NCI-H510A treated with DMSO at 0.1 percent for 48 hours (cell line): ENCODE data around the gene FYB2.
"Not testable (repeated sequence)": the region's sequence is repeated elsewhere in the genome, so short reads cannot be mapped to it uniquely, and the experiment has no call there.

ENCODE experiments used
- DNase-seq: peaks from one replicate; lab custom pipeline; 2025; lab: John Stamatoyannopoulos, UW

FYB2 gene

GRCh38 chr1:56797065-56797685, 22.0 kb downstream of the FYB2 start:
- DNase-seq, result no peak

GRCh38 chr1:56795870-56796269, 23.3 kb downstream of the FYB2 start:
- no peak for DNase-seq

- DNase-seq, result no peak
Measured at GRCh38 chr1:56790036-56790435, 29.2 kb downstream of the FYB2 start.

- DNase-seq, result peak; percentile 22
Measured at GRCh38 chr1:56788588-56788987, 30.6 kb downstream of the FYB2 start.

- peak; percentile 40 for DNase-seq
Measured at GRCh38 chr1:56788102-56788501, 31.1 kb downstream of the FYB2 start.

- no peak for DNase-seq
Measured at GRCh38 chr1:56787330-56787729, 31.9 kb downstream of the FYB2 start.

GRCh38 chr1:56782773-56783172, 36.4 kb downstream of the FYB2 start:
- DNase-seq, result no peak

- peak; percentile 48 for DNase-seq
Measured at GRCh38 chr1:56780826-56781225, 38.4 kb downstream of the FYB2 start.

- DNase-seq, result peak; percentile 48
Measured at GRCh38 chr1:56780128-56780750, 39.0 kb downstream of the FYB2 start.

- DNase-seq, result no peak
Measured at GRCh38 chr1:56777972-56778371, 41.2 kb downstream of the FYB2 start.

- DNase-seq, result not testable (repeated sequence)
Measured at GRCh38 chr1:56774732-56775131, 44.5 kb downstream of the FYB2 start.

- no peak for DNase-seq
Measured at GRCh38 chr1:56774067-56774609, 45.1 kb downstream of the FYB2 start.

GRCh38 chr1:56773341-56774066, 45.7 kb downstream of the FYB2 start:
- DNase-seq, result peak; percentile 62

GRCh38 chr1:56771717-56772116, 47.5 kb downstream of the FYB2 start:
- no peak for DNase-seq

GRCh38 chr1:56758794-56759193, 60.4 kb downstream of the FYB2 start:
- no peak for DNase-seq

- no peak for DNase-seq
Measured at GRCh38 chr1:56758135-56758534, 61.1 kb downstream of the FYB2 start.

GRCh38 chr1:56755911-56756310, 63.3 kb downstream of the FYB2 start:
- DNase-seq, result no peak

GRCh38 chr1:56754708-56755479, 64.3 kb downstream of the FYB2 start:
- DNase-seq, result no peak

GRCh38 chr1:56745231-56745630, 74.0 kb downstream of the FYB2 start:
- DNase-seq, result no peak

- no peak for DNase-seq
Measured at GRCh38 chr1:56728964-56729363, 90.2 kb downstream of the FYB2 start.

GRCh38 chr1:56726706-56727105, 92.5 kb downstream of the FYB2 start:
- DNase-seq, result no peak

GRCh38 chr1:56719171-56719570, 100.0 kb downstream of the FYB2 start:
- no peak for DNase-seq
